HG03460 (cell line): ENCODE measurements around the gene ETV5.

Source experiments
- ATAC-seq: cut with Tn5 transposase; IDR thresholded peaks from one replicate; pipeline ENCODE4 v1.9.1; 2021; ENCODE audit not compliant: unreplicated experiment

Gene ETV5

GRCh38 chr3:186108941-186109865 lies at the start of gene ETV5:
ETV5 (minus strand) TSS chr3:186109089; CDS start chr3:186105868, 3,221 bp downstream.
- ATAC-seq: peak; percentile 93

DNA sequence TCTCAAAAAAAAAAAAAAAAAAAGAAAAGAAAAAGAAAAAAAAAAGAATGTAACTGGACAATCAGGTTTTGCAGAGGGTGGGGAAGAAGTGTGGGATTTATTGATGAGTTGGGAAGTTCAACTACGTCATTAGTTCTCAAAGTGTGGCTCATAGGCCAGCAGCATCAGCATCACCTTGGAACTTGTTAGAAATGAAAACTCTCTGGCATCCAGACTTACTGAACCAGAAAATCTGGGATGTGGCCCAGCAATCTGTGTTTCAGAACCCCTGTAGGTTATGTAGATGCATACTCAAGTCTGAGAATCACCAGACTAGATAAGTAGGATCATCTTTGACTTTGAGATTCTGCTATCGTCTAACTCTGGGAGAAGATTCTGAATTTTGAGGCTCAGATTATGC lies 45.8 kb upstream of the ETV5 start:
- no peak for ATAC-seq

- ATAC-seq: peak; percentile 84
Observed at GRCh38 chr3:186152889-186153292, 44.0 kb upstream of the ETV5 start.

DNA sequence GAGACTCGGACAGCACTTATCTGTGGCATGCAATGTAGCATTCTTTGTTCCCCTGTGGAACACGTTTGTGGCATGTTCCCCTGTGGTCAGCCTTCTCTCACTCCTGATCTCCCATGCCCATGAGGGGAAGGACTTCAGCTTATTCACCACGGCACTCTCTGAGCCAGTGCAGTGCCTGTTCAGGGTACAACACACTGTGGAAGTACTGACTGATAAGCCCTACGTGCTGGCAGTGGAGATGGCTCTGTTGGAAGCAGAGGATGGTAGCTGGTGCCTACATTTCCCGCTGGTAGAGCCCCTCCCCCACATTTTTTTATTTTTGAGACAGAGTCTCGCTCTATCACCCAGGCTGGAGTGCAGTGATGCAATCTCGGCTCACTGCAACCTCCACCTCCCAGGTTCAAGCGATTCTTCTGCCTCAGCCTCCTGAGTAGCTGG lies 43.5 kb upstream of the ETV5 start:
- ATAC-seq: no peak

DNA sequence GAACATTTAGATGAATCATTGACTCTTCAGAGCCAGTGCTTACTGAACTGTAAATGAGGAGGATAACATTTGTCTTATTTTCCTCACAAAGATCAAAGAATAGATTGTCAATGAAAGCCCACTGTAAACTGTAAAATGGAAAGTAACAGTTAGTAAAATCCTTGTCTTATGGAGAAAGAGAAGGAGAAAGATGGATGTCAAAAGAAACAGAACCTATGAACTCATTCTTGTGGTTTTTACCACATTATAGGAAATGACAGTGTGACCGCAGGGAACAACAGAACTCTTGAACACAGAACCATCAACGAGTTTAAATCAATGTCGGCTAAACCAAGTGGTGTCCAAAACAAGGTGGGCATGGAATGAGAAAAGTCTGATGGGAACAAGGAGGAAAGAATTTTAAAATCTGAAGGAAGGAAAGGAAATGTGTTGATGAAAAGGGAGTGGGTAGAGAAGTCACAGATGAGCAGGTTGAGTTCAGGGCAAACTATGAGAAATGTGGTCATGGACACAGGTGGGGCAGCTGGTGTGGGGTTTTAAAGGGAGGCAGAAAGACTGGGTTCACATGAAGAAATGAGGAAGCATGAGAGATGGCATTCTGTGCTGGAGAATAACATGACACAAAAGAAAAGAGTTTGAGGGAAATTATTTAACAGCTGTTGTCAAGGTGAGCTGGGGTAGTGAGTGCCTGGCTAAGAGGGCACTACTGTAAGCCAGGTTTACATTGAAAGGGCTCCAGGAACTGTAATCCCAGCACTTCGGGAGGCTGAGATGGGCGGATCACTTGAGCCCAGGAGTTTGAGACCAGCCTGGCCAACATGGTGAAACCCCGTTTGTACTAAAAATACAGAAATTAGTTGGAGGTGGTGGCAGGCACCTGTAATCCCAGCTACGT lies 42.4 kb upstream of the ETV5 start:
- peak; percentile 52 for ATAC-seq

DNA sequence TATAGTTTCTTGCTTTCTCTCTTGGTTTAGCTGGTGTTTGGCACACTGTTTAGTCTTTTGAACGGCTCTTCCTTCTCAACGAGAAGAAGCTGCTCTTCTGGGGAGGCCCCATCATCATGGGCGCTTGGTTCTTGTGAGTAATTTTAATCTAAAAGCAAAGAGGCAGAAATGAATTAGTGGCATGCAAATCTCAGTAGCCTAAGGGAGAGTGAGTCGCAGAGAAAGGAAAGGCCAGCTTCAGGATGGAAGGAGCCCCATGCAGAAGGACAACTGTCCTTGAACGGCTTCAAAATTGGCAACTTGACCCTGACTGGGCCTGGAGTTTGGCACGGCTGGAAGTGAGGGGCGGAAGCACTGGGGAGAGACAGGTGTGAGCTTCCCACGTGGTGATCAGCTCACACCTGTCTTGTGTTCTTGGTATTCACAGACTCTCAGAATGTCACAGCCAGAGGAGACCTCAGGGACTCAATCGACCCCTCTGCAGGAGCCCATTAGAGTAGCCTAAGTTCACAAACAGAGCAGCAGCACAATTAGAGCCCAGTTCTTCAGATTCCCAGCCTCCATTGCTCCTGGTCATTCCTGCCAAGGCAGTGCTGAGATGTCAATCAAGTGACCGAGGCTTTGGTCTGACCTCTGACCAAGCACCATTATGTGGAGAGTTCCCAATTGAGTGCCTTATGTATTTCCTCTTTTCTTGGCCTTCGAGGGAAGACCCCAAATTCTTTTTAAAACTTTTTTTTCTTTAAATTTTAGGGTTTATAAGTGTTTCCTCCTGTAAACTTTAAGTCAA lies 41.3 kb upstream of the ETV5 start:
- no peak for ATAC-seq

DNA sequence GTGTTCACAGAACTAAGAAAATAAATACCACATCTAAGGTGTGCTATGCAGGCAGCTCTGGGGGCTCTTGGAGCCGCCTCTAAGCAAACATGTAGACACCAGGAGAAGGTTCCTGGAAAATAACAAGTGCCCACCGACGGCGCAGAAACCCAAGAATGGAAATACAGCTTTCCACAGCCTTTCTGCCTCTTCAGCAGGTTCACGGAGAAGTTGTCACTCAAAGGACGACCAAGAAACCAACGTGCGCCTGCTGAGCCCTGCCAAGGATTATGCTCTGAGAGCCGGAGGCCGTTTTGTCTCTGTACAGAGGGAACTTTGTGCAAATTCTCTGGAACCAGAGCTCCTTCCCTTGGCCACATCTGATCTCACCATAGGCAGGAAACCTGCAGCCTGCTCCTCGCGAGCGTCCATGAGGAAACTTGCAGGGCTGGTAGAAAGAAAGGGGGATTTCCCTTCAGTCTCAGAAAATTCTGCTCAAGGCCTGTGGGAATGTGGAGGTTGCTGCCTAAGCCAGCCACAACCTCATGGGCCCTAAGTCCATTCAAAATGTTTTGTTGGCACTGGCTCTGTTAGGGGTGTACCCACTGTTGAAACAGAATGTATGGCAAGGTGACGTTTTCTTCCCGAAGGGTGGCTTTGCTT lies 40.6 kb upstream of the ETV5 start:
- no peak for ATAC-seq

- ATAC-seq: no peak
Observed at GRCh38 chr3:186144257-186144656, 35.4 kb upstream of the ETV5 start.

DNA sequence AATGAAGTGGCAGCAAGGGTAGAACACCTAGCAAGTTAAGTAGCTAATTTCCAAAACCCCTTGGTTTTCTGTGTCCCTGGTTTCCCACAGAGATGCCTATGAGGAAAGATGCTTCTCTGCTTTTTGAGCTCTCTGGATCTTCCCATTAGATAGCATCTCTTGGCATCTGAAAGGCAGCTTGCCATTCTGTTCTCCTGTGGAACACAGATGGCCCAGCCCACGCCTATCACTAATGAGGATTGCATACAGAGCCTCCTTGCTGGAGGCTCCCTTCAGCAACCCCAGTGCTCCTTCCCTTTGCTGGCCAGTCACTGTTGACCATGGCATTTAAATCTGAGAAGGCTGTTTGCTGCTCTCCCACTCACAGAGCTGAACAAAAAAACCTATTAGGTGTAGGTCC lies 34.4 kb upstream of the ETV5 start:
- no peak for ATAC-seq

DNA sequence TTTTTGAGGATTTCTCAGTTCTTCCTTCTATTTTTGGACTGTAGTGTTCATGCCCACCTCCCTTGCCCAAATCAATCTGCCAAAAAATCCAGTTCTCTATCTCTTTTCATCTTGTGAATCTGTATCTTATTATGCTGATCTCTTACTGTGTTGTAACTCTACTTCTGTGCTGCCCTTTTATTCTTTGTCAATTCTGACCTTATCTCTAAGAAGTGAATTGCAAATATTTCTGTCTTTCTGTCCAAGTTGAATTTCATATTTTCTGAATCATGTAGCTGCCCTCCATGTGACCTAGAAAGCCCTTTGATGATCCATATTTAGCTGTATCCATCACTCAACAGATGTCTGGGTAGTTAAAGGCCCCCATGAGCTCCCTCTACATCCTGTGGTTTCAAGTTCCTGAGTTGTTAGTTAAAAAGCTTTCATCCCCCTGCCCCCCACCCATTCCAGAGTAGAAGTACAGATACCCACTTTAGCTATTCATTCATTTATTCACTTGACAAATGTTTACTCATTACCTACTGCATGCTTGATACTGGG lies 33.6 kb upstream of the ETV5 start:
- ATAC-seq: no peak

GRCh38 chr3:186141790-186142189 lies 32.9 kb upstream of the ETV5 start:
- ATAC-seq: no peak

DNA sequence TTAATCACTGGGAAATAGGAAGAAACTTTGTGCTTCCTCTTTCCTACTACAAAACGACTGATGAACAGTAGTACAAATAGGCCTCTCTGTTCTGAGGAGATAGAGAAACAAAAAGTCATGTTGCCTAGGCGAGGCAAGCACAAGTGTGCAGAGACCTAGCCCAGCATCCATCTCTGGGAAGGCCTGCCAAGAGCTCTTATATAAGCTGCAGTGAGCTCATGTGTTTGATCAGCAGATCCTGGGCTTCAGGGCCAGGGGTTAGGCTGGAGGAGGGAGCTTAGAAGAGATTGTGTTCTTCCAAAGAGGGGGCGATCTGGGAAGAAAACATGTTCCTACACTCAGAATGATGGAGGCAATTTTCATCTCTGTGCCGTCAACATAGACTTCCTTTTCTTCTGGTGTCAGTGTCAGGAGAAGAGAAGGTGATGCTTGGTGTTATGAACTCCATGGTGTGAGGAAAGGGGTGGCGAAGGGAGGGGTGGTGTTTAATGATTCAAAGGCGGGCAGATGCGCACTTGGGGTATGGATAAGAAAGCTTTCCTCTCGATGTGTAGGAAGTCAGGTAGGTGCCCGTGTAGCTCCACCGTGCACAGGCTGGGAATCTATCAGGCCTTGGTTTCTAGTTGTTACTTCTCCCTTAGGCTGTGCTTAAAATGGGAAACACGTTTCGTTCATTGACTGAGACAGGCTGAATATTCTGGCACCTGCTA lies 29.5 kb upstream of the ETV5 start:
- ATAC-seq: no peak

- ATAC-seq: no peak
Observed at GRCh38 chr3:186137051-186137685, 28.3 kb upstream of the ETV5 start.

DNA sequence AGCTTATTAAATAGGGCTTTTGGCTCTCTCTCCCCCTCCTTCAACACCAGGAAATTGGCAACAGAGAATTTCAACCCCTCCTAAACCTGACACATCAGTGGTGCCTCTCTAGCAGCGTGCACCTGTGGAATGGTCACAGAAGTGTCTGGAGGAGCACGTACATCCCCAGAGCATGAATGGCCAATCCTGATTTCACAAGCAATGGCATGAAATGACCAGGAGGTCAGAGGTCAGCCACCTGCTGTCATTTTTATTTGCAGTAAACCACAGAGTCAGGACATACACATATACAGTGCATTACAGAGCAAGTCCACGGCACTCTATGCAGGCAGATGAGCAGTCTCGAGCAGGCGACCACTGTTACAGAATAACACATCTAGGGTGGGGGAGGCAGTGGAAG lies 25.1 kb upstream of the ETV5 start:
- ATAC-seq: no peak

DNA sequence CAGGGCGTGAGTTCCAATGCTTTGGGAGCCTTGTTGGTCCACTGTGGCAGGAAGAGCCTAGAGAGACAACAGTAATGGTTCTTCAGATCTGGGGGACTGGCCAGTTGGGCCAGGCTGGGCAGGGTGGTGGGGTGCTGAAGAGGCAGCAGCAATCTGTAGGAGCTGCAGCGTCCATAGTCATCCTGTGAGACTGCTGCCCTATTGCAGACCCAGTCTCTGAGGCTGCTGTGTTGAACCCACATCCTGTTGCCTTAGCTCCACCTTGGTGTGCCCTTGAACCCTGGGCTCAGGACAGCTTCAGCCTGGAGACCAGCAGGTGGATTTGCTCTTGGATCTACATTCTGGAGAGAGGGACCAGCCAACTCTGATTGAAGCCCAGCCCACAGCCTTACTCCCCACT lies 23.6 kb upstream of the ETV5 start:
- ATAC-seq: no peak

DNA sequence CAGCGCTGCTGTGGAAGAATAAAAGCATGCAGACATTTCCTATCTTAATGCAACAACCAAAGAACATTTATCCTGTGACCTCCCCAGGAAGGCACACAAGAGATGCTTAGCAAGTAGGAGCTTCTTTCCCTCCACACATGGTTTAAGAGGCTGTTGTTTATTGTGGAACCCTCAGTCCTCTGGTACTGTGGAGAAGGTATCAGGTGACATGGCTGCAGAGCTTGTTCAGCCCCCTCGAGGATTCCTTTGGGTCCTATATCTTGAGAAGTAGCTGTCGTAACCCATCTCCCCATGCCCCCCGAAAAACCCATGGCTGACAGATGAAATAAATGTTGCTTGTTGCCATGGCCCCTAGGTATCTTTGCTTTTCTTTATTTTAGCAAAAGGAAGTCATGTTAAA lies 20.3 kb upstream of the ETV5 start:
- ATAC-seq: no peak

DNA sequence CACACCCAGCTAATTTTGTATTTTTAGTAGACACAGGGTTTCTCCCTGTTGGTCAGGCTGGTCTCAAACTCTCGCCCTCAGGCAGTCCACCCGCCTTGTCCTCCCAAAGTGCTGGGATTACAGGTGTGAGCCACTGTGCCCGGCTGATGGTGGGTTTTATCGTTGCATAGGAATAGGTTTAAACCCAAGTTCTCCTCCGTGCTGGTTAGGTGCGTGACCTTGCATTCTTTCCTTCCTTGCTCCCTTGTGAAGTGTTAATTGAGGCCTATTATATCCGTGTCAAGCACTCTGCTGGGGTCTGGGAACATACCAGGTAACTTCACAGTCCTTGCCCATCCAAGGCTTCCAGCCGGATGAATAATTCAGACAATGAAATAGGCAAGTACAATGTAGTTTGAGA lies 19.3 kb upstream of the ETV5 start:
- no peak for ATAC-seq

DNA sequence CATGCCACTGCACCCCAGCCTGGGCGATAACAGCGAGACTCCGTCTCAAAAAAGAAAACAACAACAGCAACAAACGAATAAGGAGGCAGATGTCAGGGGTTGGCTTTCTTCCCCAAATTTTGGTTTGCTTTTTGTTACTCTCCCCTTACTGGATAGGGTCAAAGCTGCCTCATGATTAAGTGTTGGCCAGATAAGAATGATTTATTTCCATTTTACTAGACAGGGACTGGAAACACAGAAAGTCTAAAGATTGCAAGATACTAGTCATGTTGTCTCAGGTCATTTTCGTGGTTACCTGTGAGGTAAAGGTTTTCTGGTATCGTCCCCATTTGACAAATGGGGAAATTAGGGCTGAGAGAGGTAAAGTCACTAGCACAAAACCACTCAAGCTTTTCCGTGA lies 18.6 kb upstream of the ETV5 start:
- no peak for ATAC-seq

- ATAC-seq: no peak
Observed at GRCh38 chr3:186125118-186125517, 16.2 kb upstream of the ETV5 start.
